NCI-H1105 (cell line): ENCODE measurements around the gene KPTN.
A peak's percentile ranks its signal among the peaks of the same experiment; 100 is the strongest.

Source experiments
- DNase-seq: peaks from one replicate; lab custom pipeline; 2025; lab: John Stamatoyannopoulos, UW

KPTN gene

DNA sequence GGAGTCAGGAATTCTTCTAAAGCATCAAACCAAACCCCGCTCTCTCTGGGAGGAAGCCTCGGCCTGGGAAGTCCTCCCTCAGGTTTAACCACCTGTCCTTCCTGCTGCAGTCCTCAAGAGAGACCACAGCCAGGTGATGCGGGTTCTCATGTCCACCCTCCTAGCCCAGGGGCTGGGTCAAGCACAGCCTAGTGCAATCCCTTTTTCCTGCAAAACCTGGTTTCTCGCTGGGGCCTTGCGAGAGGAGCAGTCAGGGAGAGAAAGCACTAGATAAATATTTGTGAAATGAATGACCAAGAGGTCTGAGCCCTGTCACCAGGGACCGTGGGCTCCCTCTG, 14.7 kb downstream of the KPTN start:
- no peak for DNase-seq

DNA sequence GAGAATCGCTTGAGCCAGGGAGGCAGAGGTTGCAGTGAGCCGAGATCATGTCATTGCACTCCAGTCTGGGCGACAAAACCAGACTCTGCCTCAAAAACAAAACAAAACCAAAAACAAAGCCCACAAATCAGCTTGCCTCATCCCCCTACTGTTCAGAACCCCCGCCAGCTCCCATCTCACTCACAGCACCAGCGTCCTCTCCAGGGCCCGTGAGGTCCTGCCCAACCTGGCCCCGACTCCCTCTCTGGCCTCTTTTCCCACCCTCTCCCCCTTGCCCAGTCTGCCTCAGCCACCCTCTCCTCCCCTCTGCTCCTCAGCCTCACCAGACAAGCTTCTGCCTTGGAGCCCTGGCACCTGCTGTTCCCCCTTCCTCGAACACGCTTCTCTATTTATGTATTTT, 16.1 kb downstream of the KPTN start:
- no peak for DNase-seq

DNA sequence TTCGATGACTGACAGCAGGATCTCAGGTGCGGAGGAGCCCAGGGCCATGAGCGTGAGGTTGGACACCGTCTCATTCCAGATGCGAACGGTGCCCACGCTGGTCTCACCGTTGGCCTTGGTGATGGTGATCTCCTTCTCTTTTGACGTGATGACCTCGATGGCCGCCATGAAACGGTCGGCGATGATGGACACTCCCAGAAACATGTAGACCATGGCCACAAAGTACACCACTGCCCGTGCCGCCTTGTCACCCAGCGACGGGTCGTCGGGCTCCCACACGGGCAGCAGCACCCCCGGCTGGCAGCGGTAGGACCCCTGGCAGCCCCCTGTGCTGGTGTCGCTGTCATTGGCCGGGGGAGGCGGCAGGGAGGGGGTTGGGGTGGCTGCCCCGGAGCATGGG, 18.1 kb downstream of the KPTN start:
- no peak for DNase-seq

DNA sequence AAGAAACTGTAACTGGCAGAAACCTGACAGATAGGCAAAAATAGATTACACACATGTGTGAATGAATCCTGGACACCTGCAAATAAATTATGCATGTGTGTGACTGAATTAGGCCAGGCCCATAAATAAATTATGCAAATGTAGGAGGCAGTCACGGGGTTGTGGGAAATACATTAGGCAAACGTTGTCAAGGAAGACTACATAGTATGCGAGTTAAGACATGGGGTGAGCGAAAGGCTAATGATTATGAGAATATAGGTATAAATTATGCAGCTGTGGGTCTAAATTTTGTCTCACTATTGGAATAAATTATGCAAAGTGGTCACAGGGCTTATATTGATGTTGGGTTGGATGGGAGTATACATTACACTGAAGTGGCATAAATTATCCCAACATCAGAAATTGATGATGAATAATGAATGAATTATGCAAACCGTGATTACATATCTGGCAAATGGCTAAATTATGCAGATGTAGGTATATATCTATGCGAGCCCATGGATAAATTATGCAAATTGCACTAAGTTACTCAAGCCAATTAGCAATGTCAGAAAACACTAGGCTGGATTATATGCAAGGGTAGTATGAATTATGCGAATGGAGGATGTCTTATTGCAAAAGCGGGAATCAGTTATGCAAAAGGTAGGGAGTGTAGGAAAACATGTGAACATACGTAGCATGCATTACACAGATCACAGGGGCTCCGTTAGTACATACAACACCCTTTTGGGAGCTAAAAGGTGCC, 19.2 kb downstream of the KPTN start:
- no peak for DNase-seq

- no peak for DNase-seq
Measured at GRCh38 chr19:47461876-47462275, 22.1 kb downstream of the KPTN start.

DNA sequence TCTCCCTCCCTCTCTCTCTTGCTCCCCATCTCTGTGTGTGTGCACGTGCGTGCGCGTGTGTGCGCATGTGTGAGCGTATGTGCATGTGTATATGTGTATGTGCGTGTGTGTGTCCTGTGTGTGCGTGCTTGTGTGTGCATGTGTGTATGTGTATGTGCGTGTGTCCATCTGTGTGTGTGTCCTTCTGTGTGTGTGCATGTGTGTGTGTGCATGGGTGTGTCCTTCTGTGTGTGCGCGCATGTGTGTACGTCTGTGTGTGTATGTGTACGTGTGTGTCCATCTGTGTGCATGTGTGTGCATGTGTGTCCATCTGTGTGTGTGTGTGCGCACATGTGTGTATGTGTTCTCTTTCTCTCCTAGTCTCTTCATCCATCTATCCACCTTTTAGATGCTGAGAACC, 24.5 kb downstream of the KPTN start:
- no peak for DNase-seq

DNA sequence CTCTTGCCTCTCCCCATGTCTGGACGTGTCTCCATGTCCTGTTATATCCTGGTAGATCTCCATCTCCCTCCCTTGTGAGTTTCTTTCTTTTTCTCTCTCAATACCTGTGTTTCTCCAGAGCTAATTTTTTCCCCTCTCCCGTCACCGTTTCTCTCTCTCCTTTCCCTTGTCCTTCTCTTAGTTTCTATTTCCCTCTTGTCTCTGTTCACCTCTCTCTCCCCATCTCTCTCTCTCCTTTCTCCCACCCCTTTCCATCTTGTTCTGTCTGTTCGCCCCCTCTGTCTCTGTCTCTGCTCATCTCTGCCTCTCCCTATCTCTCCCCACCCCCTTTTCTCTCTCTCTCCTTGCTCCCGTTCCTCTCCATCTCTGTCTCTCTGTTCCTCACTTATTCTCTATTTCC, 25.3 kb downstream of the KPTN start:
- no peak for DNase-seq

GRCh38 chr19:47456721-47457474, 27.1 kb downstream of the KPTN start:
- no peak for DNase-seq

DNA sequence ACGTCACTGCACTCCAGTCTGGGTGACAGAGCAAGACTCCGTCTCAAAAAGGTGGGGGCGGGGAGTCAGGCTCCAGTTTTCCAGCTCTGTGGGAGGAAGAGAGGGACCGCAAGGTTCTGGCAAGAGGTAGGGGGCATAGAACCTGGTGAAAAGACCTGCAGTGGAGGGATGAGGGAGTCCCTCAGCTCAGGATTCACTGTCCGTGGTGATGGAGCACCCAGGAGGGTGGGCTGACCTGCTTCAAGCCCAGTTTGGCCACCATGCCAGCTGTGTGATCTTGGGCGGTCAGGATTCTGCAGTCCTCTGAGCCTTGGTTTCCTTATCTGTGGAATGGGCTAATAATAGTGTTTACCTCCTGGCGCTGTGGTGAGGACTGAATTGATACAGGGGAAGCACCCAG, 33.5 kb downstream of the KPTN start:
- no peak for DNase-seq

DNA sequence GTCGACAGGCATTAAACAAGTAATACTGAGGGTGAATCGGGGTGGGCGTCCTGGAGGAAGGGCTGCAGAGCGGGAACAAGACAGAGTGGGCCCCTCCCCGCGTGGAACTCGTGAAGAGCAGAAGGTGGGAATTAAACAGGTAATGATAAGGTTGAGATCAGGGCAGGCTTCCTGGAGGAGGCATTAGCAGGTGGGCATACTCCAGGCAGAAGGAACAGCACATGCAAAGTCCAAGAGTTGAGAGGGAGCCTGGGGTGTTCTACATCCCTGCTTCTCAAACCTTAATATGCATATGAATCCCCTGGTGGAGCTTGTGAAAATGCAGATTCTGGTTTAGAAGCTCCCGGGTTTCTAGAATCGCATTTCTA, 35.7 kb downstream of the KPTN start:
- no peak for DNase-seq

- peak; percentile 82 for DNase-seq
Measured at GRCh38 chr19:47447470-47448359, 36.3 kb downstream of the KPTN start.

DNA sequence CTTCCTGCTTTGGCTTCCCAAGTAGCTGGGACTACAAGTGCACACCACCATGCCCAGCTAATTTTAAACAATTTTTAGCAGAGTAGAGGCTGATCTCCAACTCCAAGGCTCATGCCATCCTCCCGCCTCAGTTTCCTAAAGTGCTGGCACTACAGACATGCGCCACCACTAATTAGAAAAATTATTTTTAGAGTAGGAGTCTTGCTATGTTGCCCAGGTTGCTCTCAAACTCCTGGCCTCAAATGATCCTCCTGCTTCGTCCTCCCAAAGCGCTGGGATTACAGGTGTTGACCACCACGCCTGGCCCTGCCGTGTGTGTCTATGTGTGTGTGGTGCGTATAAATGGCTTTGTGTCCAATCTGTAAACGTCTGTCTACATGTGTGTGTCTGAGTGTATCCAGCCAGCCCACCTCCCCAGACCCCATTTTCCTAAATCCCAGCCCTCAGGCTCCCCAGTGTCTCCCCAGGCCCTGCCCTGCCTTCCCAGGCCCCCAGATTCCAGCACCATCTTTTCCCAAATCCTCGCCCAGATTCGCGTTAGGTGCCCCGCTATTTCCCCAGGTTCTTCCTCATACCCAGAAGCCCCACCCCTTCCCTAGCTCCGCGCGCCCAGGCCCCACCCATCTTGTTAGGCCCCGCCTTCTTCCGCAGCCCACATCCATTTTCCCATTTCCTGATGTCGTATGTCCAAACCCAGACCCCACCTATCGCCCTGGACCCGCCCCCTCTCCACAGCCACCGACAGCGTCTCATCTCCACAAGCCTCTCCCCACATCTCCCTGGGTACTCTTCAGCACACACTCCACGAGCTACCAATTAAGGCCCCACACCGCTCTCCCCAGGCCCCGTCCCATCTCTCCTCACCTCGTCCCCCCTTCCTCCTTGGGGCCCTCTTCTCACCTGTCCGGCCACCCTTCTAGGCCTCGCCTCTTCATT, 37.2 kb downstream of the KPTN start:
- DNase-seq: peak; percentile 60

- DNase-seq: peak; percentile 26
Measured at GRCh38 chr19:47445937-47446402, 38.0 kb downstream of the KPTN start.

DNA sequence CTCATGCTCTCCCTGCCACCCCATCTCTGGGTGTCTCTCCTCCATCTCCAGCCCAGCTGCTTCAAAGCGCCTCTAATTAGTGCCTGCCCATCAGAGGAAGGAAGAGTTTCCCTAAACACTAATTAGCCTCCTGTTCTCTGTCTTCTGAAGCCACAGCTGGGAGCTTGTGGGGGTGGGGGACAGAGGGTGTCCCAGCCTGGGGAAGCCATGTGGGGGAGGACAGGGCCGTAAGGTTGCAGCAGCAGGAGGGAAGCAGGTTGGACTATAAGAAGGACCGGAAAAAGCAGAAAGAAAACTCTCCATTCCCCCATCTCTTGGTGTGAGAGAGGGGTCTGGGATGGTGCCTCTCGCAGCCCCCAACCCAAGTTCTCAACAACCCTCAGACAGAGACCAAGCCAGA, 38.5 kb downstream of the KPTN start:
- DNase-seq: no peak

DNA sequence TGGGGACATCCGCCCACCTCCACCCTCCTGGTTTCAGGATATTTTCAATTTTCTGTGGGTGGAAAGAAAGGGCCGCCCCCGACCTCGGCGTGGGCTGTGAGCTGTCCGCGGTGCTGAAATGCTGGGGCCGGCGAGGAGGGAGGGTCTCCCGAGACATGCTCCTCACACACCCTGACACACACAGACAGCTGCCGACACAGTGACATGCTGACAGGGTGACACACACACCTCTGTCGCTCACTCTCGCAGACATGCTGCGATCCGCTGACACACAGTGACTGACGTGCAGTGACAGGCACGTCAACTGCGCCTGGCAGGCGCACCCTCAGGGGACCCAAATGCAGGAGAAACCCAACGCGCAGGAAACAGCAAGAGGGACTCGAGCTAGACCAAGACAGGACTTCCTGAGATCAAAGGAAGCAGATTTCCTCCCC, 39.6 kb downstream of the KPTN start:
- DNase-seq: no peak

GRCh38 chr19:47443331-47443730, 40.7 kb downstream of the KPTN start:
- no peak for DNase-seq

GRCh38 chr19:47438793-47439220, 45.2 kb downstream of the KPTN start:
- no peak for DNase-seq

DNA sequence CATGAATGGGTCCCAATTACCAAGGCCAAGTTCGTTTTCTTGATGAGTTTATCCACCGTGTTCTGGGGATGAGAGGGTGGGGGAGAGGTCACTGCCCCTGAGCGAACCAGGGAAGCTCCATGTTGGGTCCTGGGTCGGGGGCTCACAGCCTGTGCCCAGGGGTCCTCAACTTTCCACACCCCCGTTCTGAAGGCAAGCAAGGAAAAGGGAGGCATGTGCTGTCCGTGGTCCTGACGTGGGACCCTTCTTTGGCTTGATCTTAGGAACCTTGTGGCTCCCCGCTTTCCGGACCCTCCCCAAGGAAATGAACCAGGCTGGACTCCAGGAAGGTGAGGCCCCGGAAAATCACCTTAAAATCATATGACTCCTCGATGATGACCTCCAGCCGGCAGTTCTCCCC, 46.5 kb downstream of the KPTN start:
- DNase-seq: no peak

DNA sequence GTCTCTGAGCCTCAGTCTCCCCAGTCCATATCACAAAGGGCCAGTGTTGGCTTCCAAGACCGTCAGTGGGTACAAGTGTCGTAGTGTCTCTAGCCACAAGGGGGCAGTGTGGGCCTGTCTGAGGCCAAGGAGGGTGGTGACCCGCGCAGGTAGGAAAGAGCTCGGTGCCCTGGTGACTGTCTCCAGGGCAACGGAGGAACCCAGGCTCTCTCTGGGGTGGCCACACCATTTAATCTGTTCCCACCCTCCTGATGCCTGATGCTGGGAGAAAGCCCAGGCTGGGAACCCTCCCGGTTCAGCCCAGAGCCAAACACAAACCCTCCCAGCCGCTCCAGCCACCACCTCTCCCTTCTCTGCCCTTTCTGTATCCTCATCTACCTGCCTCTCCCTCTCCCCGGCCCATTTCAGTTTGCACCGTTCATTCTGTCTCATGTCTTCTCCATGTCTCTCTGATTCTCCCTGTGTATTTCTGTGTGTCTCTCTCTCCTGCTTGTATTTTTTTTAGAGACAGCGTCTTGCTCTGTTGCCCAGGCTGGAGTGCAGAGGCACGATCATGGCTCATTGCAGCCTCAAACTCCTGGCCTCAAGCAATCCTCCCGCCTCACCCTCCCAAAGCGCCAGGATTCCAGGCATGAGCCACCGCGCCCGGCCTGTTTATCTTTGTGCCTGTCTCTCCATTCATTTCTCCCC, 47.2 kb downstream of the KPTN start:
- DNase-seq: peak; percentile 80

DNA sequence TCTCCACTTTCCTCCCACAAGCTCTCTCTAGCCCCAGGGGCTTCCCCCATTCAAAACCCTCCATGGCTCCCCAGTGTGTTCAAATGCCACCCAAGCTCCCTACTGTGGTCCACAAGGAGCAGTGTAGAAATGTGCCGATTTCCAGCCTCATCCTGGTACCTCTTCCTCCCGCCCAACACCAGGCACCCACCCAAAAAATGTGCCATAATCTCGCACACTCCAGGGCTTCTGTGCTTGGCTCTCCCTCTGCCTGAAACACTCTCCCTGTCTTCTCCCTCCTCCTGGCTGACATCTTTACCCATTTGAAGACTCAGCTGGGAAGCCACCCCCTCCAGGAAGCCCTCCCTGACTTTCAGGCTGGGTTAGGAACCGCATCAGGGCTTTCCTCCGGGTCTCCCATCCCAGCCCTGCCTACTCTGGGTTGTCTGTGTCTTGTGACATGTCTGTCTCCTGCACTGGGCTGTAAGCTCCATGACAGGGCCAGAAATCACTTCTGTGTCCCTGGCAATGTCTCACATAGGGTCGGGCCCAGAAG, 48.1 kb downstream of the KPTN start:
- no peak for DNase-seq

GRCh38 chr19:47435196-47435595, 48.8 kb downstream of the KPTN start:
- no peak for DNase-seq
